Skin of body (tissue), 2 donors: ENCODE data around the gene STMN3. TPM values are rescaled to one million over a fixed set of nuclear protein-coding genes. Genes with fewer than 3 reads are reported as not detected.
"Not testable (repeated sequence)": the region's sequence is repeated elsewhere in the genome, so short reads cannot be mapped to it uniquely, and the experiment has no call there.

Source experiments
- DNase-seq: peaks from one replicate; lab custom pipeline; 2025; lab: John Stamatoyannopoulos, UW
- total RNA-seq: library from RNA; depleted of rRNA; stranded (reverse); fragments of >200 nt; gene quantifications from one replicate; pipeline ENCODE4 v1.2.3, GENCODE V29; 2014

STMN3 gene
- total RNA-seq, 1 donor from 2014 or later = 21.6 TPM

- peak; percentile 95 for DNase-seq
These were observed 4.9 kb upstream of the STMN3 start, which contains the start of gene RTEL1 for GRCh38 chr20:63657937-63658748. Gene RTEL1, plus strand, starts transcription at chr20:63658312. Its CDS starts 1,091 bp downstream, at chr20:63659403.

DNA sequence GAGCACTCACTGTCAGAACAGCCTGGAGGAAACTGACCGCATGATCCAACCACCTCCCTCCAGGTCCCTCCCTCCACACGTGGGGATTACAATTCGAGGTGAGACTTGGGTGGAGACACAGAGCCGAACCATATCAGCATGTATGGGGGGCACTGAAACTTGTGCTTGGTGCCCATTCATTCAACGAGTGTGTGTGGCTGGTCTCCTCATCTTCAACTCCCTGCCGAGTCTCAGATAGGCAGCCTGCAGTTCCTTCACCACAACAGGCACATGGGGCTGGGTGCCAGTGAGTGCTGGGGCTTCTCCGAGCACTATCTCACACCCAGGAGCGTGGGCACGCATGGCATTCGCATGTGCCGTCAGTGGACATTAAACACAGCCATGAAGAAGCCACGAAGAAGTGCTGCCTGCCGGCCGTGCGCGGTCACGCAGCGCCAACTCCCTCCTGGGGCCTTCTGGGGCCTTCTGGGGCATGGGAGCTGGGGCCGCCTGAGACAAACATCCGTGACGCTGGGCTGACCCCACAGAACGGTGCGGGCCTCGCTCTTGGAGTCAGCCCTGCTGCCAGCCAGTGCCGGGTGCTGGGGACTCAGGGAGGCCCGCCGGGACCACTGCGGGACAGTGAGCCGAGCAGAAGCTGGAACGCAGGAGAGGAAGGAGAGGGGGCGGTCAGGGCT lies 4.2 kb upstream of the STMN3 start:
- no peak for DNase-seq

DNA sequence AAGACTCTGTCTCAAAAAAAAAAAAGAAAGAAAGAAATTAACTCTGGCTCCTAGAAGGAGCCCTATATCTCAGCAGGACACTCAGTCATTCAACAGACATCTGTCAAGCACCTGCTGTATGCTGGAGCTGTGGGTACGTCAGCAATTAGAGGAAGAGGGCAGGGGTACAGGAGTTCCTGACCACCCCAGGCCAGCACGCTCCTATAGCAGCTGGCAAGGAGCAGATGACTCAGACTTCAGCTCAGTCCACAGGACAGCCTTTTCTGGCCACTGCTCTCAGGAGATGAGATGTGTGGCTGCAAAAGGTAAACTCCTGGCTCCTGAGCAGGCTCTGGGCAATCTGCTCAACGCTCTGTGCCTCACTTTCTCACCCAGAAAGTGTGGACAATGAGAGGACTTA lies 3.2 kb upstream of the STMN3 start:
- no peak for DNase-seq

- DNase-seq = no peak
These were observed 2.0 kb upstream of the STMN3 start for GRCh38 chr20:63655249-63655648.

- no peak for DNase-seq
These were observed 897 bp upstream of the STMN3 start for GRCh38 chr20:63653974-63654668.

GRCh38 chr20:63652192-63652980 lies 838 bp downstream of the STMN3 start:
- DNase-seq = no peak

- no peak for DNase-seq
These were observed 1.4 kb downstream of the STMN3 start for GRCh38 chr20:63651942-63652191.

GRCh38 chr20:63650486-63650885 lies 2.7 kb downstream of the STMN3 start:
- DNase-seq = not testable (repeated sequence)

DNA sequence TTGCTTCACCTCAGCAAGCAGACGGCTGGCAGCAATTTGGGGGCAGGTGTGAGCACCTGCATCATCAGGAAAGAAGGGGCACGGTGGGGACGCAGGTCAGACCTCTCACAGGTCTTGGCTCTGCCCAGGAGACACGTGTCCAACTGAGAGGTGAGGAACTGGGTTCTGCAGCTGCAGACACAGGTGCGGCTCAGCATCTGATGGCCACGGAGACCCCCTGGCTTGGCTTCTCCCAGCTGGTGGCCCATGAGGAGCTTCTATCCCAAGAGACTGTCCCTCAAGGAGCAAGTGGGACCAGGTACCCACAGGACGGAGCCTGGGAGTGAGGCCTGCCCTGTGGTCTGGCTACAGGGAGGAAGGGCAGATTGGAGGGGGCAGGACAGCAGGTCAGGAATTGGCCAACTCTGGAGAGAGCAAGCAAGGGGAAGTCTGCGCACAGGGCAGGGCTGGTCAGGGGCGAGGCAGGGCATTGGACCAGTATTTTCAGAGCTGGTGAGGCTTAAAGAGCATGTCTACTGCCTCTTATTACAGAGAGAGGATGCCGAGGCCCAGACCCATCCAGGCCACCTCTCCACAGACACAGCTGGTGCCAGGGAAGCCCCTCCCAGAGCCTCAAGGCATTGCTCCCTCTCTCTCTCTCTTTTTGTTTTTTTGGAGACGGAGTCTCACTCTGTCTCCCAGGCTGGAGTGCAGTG lies 4.2 kb downstream of the STMN3 start:
- DNase-seq = no peak

GRCh38 chr20:63648190-63648589 lies 5.0 kb downstream of the STMN3 start:
- DNase-seq = no peak

DNA sequence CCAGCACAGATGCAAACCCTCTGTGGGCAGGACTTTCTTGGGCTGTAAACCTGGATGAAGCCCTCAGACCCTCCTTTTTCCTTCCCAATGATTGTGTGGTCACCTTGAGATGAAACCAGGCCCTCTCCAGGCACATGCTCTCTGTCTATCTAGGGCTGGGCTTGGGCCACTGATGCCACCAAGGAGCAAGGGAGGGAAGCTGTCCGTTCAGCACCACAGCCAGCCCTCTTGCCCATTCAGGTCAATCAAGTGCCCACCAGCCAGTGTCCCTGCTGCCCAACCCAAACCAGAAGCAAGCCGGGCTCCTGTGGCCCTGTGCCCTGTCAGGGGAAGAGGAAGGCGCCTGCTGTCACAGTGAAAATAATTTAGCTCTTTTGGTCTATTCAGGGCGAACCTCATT lies 8.0 kb downstream of the STMN3 start:
- no peak for DNase-seq

DNA sequence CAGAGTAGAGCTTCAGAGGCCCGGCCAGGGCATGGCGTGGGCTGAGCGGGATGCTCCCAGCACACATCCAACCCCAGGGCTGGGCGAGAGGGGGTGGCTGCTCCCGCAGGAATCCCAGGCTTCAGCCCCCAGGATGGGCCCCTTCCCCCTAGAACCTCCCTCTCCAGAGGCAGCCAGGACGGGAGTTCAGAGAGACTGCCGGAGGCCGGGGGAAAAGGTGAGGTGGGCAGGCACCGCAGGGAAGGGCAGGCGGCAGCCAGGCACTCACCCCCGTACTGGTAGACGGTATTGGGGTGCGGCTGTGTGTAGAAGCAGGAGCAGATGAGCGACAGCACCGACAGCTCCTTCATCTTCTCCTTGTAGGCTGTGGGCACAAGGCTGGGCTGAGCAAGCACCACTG lies 9.3 kb downstream of the STMN3 start:
- no peak for DNase-seq

GRCh38 chr20:63643499-63643898 lies 9.7 kb downstream of the STMN3 start:
- DNase-seq = no peak

- DNase-seq = no peak
These were observed 10.5 kb downstream of the STMN3 start for GRCh38 chr20:63642527-63643247.

- peak; percentile 68 for DNase-seq
These were observed 11.3 kb downstream of the STMN3 start for GRCh38 chr20:63641792-63642523.

- no peak for DNase-seq
These were observed 12.0 kb downstream of the STMN3 start for GRCh38 chr20:63641146-63641791.

DNA sequence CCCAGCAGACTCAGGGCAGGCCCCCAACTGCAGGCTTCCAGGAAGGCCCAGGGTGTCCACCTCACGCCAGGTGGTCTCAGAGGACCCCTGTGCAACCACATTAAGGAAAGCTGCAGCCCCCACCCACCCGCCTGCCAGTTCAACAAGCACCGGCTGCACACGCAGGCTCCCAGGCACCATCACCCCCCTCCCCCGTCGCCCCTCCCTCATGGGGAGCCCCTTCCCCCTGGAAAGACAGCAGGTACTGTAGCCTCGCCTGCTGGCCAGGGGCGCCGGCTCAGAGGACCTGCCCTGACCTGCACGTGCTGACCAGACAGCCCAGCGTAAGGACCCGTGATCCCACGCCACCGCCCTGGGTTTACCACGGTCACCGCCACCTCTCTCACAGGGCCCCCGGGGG lies 12.5 kb downstream of the STMN3 start:
- DNase-seq = not testable (repeated sequence)

- no peak for DNase-seq
These were observed 13.1 kb downstream of the STMN3 start for GRCh38 chr20:63640086-63640485.
